Mammary epithelial cell (primary cell): Measurements from ENCODE around the gene STOML1.

Source experiments
- EZH2 ChIP-seq: IDR thresholded peaks from 2 replicates; pipeline ENCODE4 v1.6.1; 2012; ENCODE audit warnings: low read length, inconsistent platforms, borderline replicate concordance
- TF ChIP-seq, protein P1 (sequence below), 2 donors: IDR thresholded peaks in 1 of 2; conservative IDR thresholded peaks in 1 of 2; 2 replicates each; pipeline ENCODE4 v1.5.1; 2011 to 2012; ENCODE audit warnings: inconsistent platforms in 2 of 2, low read length in 2 of 2, mild to moderate bottlenecking in 2 of 2, control low read depth in 1 of 2, low read depth in 1 of 2; ENCODE audit not compliant: insufficient read depth in 1 of 2; ENCODE audit errors: extremely low read depth in 1 of 2

DNA sequence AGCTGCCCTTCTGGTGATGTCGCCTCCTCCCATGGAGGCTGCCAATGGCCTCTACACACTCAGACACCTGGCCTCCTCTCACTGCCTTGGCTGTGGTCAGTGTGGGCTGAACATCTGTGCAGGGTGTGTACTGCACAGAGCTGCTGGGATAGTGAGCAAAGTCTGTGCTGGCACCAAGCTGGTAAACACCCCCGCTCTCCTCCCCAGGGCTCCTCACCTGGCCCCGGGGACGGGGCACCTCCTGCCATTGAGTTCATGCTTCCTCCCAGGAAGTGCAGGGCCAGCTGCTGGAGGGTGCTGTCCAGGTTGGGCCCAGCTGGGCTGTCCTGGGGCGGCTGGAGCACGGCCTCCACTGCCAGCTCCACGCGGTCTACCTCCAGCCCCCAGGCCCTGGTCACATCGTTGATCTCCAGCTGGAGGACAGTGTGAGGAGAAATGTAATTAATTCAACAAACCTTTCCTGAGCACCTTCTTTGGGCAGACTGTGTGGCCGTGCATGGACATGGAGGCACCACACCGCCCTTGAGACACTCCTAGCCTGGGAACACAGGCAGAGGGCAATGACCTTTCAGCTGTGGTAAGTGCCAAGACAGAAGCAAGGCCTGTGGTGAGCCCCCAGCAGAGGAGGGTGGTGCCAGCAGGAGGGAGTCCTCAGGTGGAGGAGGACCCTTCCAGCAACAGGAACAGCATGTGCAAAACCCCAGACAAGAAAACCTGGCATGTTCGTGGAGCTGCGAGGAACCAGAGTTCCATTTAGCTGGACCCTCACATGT, 6.8 kb downstream of the STOML1 start:
- TF ChIP-seq, protein P1, sequence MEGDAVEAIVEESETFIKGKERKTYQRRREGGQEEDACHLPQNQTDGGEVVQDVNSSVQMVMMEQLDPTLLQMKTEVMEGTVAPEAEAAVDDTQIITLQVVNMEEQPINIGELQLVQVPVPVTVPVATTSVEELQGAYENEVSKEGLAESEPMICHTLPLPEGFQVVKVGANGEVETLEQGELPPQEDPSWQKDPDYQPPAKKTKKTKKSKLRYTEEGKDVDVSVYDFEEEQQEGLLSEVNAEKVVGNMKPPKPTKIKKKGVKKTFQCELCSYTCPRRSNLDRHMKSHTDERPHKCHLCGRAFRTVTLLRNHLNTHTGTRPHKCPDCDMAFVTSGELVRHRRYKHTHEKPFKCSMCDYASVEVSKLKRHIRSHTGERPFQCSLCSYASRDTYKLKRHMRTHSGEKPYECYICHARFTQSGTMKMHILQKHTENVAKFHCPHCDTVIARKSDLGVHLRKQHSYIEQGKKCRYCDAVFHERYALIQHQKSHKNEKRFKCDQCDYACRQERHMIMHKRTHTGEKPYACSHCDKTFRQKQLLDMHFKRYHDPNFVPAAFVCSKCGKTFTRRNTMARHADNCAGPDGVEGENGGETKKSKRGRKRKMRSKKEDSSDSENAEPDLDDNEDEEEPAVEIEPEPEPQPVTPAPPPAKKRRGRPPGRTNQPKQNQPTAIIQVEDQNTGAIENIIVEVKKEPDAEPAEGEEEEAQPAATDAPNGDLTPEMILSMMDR (conservative IDR thresholded peaks at IDR 0.05 in 1 of 2, IDR thresholded peaks at IDR 0.05 in 1 of 2; ENCODE audit: extremely low read depth in 1 of 2, insufficient read depth in 1 of 2, low read depth in 1 of 2, low read length in 2 of 2): no peak
- TF ChIP-seq EZH2: no peak
